ENCODE data around the gene ALG5. TPM values are rescaled to one million over a fixed set of nuclear protein-coding genes. Genes with fewer than 3 reads are reported as not detected.

The ALG5 gene
- total RNA-seq, 2 experiments from 2014 or later: 14.4 to 15.1 TPM

DNA sequence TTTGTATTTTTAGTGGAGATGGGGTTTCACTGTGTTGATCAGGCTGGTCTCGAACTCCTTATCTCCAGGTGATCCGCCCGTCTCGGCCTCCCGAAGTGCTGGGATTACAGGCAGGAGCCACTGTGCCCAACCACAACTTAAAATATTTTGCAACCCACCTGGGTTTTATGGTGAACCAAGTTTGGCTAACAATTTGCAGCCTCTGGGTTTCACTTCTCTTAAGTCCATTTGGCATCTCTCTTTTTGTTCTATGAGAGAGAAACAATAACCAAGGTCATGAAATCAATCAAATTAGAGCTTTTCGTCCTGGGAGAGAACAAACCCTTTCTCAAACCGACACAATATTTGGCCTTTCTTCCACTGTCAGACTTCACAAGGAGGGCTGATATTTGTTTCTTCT is 73.5 kb downstream of the ALG5 start:
- Histone ChIP-seq H3K4me1 (ENCODE audit: insufficient read depth, low read length) (no peaks in the 10 kb centered on the region), H3K9me3 (ENCODE audit: control insufficient read depth in 1 of 2, insufficient read depth in 1 of 2, low read length in 2 of 2) (no peaks in the 10 kb centered on the region), H3K36me3 (ENCODE audit: insufficient read depth, low read length) (no peaks in the 10 kb centered on the region), H3K4me3 (ENCODE audit: low read length) (no peak overlapping the region), H3K27me3 (ENCODE audit: control insufficient read depth in 1 of 2, insufficient read depth in 2 of 2, low read length in 2 of 2) (peaks cover 0 to 17% of the 10 kb centered on the region in 2 experiments), H3K27ac (ENCODE audit: low read depth in 1 of 2, low read length in 2 of 2) (no peak overlapping the region)
- intact Hi-C loops (cut with DNase I, micrococcal nuclease): no loop called here
- Mint-ChIP-seq H3K27me3 (peaks cover 53% of the 10 kb centered on the region), H3K4me1 (ENCODE audit: low read depth) (no peaks in the 10 kb centered on the region), H3K36me3 (ENCODE audit: low read depth) (no peaks in the 10 kb centered on the region), H3K27ac (no peak overlapping the region), H3K9me3 (no peaks in the 10 kb centered on the region), H3K4me3 (no peak overlapping the region)
- TF ChIP-seq CTCF (IDR thresholded peaks at IDR 0.05): no peak
- no peak for ATAC-seq (ENCODE audit: poor library complexity)
- ChIA-PET POLR2A (no interaction called here), CTCF (no interaction called here)
- no peak for DNase-seq

- no peak for ATAC-seq (ENCODE audit: poor library complexity)
- ChIA-PET POLR2A (no interaction called here), CTCF (no interaction called here)
- Mint-ChIP-seq H3K27me3 (peaks cover 55% of the 10 kb centered on the region), H3K36me3 (ENCODE audit: low read depth) (no peaks in the 10 kb centered on the region), H3K4me1 (ENCODE audit: low read depth) (no peaks in the 10 kb centered on the region), H3K4me3 (no peak overlapping the region), H3K9me3 (no peaks in the 10 kb centered on the region), H3K27ac (no peak overlapping the region)
- DNase-seq: no peak
- no peaks in the 10 kb centered on the region for H3K36me3 ChIP-seq (ENCODE audit: insufficient read depth, low read length)
- H3K4me3 ChIP-seq (ENCODE audit: low read length): no peak overlapping the region
- TF ChIP-seq CTCF (IDR thresholded peaks at IDR 0.05): no peak
- H3K27me3 ChIP-seq (ENCODE audit: control insufficient read depth in 1 of 2, insufficient read depth in 2 of 2, low read length in 2 of 2): peaks cover 4 to 25% of the 10 kb centered on the region in 2 experiments
- intact Hi-C loops (cut with DNase I, micrococcal nuclease): no loop called here
- H3K4me1 ChIP-seq (ENCODE audit: insufficient read depth, low read length): peaks cover 3% of the 10 kb centered on the region
- H3K9me3 ChIP-seq (ENCODE audit: control insufficient read depth in 1 of 2, insufficient read depth in 1 of 2, low read length in 2 of 2): no peaks in the 10 kb centered on the region
- H3K27ac ChIP-seq (ENCODE audit: low read depth in 1 of 2, low read length in 2 of 2): no peak overlapping the region
Observed at GRCh38 chr13:36924001-36924400, 75.1 kb downstream of the ALG5 start.

GRCh38 chr13:36921631-36922301 is 77.4 kb downstream of the ALG5 start:
- ChIA-PET CTCF (no interaction called here), POLR2A (no interaction called here)
- no peak for TF ChIP-seq CTCF (IDR thresholded peaks at IDR 0.05)
- no peaks in the 10 kb centered on the region for H3K36me3 Mint-ChIP-seq (ENCODE audit: low read depth)
- Histone ChIP-seq H3K27ac (ENCODE audit: low read depth in 1 of 2, low read length in 2 of 2) (no peak overlapping the region), H3K9me3 (ENCODE audit: control insufficient read depth in 1 of 2, insufficient read depth in 1 of 2, low read length in 2 of 2) (no peaks in the 10 kb centered on the region), H3K4me1 (ENCODE audit: insufficient read depth, low read length) (peaks cover 4% of the 10 kb centered on the region), H3K36me3 (ENCODE audit: insufficient read depth, low read length) (no peaks in the 10 kb centered on the region), H3K27me3 (ENCODE audit: control insufficient read depth in 1 of 2, insufficient read depth in 2 of 2, low read length in 2 of 2) (peaks cover 15 to 44% of the 10 kb centered on the region in 2 experiments), H3K4me3 (ENCODE audit: low read length) (no peak overlapping the region)
- no peaks in the 10 kb centered on the region for H3K4me1 Mint-ChIP-seq (ENCODE audit: low read depth)
- H3K27me3 Mint-ChIP-seq: peaks cover 78% of the 10 kb centered on the region
- no peak overlapping the region for H3K27ac Mint-ChIP-seq
- ATAC-seq (ENCODE audit: poor library complexity) (no peak), DNase-seq (no peak)
- H3K4me3 Mint-ChIP-seq: no peak overlapping the region
- H3K9me3 Mint-ChIP-seq: no peaks in the 10 kb centered on the region
- intact Hi-C loops (cut with DNase I, micrococcal nuclease): no loop called here
